NCI-H1930 (cell line): ENCODE measurements around the gene SLC25A4.
"Not testable (repeated sequence)": the region's sequence is repeated elsewhere in the genome, so short reads cannot be mapped to it uniquely, and the experiment has no call there.

Source experiments
- DNase-seq, 2 experiments: peaks; one replicate each; lab custom pipeline; 2025; lab: John Stamatoyannopoulos, UW

Gene SLC25A4

DNA sequence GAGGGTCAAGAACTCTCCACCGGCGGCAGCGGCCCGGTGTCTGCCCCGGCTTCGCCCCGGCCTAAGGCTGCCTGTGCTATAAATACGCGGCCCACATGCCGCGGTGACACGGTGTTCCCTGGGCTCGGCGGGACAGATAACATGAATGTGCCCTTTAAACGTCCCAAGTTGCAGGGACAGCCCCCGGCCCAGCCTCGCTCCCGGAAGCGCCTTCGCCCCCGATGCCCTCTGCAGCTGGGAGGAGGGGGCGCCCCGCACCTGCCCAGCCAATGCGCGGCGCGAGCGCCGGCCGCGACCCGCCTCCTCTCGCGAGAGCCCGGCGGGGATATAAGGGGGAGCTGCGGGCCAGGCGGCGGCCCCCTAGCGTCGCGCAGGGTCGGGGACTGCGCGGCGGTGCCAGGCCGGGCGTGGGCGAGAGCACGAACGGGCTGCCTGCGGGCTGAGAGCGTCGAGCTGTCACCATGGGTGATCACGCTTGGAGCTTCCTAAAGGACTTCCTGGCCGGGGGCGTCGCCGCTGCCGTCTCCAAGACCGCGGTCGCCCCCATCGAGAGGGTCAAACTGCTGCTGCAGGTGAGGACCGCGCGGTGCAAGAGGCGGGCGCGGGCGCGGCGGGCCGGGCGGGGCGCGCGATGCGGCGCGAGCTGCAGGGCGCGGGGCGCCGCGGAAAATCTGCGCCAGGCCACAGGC is at the start of gene SLC25A4:
Gene SLC25A4 (plus strand): TSS at position 355 of the 689 bp plus-strand sequence. CDS start 107 bp downstream, at position 462.
- peak; percentile 75 to 89 for DNase-seq

DNA sequence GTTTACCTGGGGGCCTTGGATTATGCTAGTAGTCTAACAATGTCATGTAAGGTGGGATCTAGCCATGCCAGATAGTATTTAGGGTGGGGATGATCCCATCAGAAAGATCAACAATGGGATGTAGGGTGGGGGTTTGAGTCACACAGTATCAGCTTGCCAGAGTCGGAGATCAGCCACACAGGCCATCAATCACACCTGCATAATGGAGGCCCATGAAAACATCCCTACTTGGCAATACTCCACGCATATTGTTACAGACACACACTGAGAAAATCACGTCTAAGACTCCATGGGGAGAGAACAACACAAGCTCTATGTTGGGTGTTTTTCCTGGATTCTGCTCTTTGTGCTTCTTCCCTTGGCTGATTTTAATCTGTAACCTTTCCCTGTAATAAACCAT is 49.5 kb upstream of the SLC25A4 start:
- DNase-seq: no peak

DNA sequence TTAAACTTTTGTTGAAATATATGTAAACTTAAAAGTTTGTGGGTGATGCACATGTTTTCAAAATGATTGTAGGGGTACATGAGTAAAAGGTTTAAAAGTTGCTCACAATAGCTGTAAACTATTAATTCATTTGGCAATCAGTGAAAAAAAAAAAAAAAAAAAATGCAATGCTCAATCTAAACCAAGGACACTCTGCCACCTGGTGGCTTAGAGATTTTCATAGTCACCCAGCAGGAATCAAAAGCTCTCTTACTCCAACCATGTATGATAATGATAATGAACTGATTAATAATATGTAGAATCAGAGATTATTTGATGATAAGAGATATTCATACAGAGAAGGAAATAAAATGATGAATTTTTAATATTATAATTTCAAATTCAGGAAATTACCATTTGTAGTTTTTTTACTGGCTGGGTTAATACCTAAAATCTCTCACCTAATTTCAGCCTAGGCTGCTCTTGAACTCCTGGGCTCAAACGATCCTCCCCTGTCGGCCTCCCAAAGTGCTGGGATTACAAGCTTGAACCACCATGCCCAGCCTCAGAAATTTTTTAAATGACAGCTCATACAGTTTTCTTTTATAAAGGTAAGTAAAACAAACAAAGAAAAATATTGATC is 46.9 kb upstream of the SLC25A4 start:
- peak in 1 of 2 experiments; percentile 2 for DNase-seq

DNA sequence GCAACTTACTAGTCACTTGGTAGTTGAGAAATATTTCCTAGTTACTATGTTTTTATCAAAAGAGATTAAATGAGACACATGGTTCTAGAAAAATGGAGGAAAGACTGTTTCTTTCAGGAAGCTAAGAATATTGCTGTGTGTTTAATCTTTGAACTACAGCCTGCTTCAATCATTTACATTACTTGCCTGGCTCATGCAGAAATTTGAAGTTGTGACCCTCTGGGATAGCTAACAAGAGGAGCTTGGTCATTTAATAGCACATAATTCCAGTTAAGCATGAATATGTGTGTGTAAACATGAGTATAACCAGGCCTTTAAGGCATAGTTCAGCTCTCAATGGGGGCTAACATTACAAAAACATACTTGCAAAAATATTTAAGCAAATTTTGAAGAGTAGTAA is 44.6 kb upstream of the SLC25A4 start:
- DNase-seq: no peak

DNA sequence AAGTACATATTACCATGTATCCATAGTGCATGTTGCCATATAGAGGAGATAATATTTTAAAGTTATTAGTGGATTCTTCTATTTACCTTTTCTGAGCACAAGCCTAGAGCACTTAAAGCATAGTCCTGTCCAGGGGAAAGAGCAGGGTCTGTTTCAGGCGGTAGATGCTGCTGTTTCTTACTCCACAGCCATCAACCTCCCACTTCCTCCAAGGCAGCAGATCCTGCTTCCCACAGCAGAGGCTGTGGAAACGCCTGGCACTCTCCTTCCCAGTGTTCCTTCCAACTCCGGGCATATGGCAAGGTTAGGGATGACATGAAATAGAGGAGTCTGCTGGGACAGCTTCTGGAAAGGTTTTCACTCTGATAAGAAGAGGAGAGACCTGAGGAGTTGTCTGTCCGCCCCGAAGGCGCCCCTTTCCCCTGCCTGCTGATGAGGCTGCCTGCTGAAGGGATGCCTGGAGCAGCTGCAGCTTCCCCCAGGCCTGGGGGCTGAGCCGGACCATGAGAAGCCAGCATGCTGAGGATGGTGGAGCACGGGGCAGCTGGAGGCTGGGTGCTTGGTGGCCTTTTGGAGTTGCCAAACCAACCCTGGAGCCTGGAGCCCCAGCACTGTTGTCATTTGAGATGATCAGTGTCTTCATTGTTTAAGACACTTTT is 43.9 kb upstream of the SLC25A4 start:
- DNase-seq: no peak

DNA sequence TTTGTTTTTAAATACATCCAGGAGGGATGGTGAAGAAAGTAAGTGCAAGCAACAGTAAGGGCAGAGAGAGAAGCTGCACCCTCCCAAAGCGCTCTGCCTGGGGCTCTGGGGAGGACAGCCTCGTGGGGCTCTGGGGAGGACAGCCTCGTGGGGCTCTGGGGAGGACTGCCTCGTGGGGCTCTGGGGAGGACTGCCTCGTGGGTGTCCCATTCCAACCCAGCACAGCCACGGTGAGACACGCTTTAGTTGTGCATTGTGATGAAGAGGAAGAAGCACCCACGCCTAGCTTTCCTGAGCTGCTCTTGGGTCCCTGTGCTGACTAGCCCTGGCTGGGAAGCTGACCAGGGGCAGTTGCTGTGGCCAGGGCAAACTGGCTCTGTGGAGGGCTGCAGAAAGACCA is 43.1 kb upstream of the SLC25A4 start:
- no peak for DNase-seq

DNA sequence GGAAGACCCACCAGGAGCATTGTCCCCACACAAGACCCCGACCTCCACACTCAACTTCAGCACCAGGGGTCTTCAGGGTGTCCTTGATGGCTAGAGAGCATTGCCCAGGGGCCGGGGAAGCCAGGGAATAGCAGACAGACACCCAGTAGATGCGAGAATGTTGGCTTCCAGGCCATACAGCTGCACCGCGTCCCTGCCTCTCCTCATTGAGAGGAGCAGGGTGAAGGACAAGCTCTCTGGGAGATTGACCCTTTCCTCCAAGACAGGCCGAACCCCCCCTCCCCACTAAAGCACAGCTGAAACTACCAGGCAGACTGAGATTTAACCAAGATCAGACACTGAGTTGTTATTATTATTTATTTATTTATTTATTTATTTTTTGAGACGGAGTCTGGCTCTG is 42.6 kb upstream of the SLC25A4 start:
- no peak for DNase-seq

DNA sequence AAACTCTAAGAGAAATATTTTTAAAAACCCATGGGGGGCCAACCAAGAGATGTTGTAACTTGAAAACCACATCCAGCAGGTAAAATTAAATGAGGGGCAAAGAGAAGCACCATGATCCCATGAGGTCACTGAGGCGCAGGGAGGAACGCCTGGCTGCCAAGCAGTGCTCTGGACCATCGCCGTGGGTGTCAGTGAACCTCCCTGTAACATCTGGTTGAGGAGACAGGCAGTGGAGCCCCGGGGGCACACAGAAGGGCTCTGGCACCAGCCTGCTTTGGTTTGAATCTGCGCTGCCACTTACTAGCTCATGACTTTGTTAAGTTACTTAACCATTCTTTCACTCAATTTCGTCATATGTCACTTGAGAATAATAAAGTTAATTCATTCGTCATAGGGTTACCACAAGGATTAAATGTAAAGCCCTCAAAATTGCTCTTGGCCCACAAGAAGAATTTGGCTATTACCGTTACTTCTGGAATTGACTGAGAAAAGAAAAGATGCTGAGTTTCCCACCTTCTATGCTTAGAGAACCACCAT is 41.6 kb upstream of the SLC25A4 start:
- DNase-seq: no peak

DNA sequence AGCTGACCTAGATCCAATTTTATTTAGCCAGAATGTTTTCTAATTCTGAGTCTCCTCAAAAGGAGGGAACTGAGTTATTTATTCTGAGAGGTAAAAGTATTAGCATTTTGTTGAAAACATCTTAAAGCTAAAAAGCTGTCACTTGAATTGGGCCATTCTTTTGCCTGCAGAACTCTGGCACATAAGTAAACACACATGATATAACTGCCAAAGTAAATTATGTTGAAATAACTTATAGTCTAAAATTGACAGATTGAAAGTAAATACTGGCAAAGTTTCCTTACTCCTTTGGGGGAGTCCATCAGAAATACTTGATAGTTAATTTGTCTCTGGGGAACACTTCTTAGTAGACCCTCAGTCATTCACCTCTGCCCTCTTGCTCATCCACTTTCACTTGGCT is 38.3 kb upstream of the SLC25A4 start:
- DNase-seq: no peak

DNA sequence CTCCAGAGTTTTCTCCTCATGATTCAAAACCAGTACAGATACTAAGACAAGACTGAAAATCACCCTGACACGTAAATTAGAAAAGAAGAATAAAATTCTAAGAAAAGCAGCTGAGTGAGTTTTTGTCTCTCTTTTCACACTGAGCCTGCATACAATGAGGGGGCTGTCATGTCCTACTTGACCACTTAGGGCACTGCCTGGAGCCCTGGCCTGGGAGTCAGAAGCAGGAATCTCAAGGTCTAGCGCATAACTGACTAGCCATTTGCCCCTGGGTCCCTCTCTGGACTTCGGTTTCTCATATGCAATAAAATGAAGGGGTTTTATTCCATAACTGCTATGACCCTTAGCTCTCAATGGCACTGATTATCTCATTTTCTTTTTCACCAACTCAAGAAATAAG is 36.7 kb upstream of the SLC25A4 start:
- DNase-seq: no peak

DNA sequence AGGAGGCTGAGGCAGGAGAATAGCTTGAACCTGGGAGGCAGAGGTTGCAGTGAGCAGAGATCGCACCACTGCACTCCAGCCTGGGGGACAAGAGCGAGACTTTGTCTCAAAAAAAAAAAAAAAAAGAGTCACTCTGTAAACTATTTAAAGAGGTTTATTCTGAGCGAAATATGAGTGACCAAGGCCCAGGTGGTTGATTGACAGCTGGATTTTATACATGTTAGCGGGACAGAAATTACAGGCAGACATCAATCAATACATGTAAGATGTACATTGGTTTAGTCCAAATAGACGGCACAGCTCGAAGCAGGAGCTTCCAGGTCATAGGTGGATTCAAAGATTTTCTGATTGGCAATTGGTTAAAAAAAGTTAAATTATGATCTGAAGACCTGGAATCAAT is 35.5 kb upstream of the SLC25A4 start:
- not testable (repeated sequence) for DNase-seq

DNA sequence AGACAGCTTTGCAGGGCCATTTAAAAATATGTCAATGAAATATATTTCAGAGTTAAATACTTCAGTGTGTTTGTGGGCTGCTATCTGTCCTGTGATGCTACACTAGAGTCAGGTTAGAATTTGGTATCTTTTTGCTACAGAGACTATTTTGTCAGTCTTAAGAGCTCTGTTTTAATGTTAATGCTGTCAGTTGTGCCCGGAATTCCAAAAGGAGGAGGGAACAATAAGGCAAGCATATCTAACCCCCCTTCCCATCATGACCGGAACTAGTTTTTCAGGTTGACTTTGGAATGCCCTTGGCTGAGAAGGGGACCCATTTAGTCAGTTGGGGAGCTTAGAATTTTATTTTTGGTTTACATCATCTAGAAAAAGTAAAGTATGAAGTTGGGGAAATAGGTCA is 34.9 kb upstream of the SLC25A4 start:
- DNase-seq: no peak

DNA sequence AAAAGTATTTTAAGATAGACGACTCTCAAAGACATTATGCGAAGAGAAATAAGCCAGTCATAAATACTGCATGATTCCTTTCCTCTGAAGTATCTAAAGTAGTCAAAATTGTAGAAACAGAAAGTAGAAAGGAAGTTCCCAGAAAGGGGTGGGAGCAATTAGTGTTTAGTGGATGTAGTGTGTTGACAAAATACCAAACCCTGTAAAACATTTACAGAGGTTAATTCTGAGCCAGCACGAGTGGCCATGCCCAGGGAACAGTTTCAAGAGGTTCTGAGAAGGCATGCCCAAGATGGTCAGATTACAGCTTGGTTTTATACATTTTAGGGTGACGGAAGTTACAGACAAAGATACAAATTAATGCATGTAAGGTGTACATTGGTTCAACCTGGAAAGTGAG is 34.4 kb upstream of the SLC25A4 start:
- no peak for DNase-seq

DNA sequence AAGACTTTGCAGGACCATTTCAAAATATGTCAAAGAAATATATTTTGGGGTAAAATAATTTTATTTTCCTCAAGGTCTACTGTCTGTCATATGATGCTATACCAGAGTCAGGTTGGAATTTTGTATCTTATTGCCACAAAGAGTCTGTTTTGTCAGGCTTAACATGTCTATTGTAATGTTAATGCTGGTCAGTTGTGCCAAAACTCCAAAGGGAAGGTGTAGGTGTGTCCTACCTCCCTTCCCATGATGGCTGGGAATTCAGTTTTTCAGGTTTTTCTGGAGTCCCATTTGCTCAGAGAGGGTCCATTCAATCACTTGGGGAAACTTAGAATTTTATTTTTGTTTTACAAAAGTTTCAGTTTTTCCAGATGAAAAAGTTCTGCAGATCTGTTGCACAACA is 33.3 kb upstream of the SLC25A4 start:
- DNase-seq: no peak

DNA sequence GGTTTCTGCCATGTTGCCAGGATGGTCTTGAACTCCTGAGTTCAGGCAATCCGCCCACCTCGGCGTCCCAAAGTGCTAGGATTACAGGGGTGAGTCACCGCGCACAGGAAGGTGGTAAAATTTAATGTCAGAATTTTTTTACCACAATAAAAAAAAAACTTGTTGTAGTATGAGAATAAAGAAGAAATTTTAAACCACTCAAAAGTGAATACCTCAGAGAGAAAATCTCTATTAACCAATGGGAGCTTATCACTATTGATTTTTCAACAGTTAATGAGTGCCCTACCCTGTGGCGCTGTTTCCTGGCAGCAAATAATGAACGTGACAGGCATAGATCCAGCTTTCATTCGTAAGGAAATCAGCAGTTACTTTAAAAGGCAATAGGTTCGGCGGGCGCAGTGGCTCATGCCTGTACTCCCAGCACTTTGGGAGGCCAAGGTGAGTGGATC is 32.7 kb upstream of the SLC25A4 start:
- DNase-seq: no peak

DNA sequence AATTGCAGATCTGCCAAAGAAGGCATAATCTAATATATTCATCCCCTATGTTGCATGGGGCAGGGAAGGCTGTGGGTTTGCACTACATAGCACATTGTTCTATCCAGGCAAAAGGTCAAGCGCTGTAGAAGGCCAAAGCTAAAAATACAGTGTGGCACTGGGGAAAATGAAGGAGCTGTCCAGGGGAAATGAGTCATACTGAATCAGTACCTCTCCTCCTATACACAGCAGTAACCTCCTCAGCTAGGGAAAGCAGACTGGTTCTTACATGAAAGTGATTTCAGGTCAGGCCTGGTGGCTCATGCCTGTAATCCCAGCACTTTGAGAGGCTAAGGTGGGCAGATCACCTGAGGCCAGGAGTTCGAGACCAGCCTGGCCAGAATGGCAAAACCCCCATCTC is 31.0 kb upstream of the SLC25A4 start:
- no peak for DNase-seq

DNA sequence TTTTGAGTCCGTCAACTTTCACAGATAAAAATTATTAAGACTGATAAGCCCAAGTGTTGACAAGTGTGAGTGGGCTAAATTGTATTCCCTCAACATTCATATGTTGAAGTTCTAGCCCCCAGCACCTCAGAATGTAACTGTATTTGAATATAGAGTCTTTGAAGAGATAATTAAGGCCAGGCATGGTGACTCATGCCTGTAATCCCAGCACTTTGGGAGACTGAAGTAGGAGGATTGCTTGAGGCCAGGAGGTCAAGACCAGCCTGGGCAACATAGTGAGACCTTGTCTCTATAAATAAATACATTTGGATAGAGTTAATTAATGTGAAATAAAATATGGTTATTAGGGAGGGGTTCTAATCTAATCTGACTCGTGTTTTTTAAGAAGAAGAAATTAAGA is 29.7 kb upstream of the SLC25A4 start:
- DNase-seq: no peak

DNA sequence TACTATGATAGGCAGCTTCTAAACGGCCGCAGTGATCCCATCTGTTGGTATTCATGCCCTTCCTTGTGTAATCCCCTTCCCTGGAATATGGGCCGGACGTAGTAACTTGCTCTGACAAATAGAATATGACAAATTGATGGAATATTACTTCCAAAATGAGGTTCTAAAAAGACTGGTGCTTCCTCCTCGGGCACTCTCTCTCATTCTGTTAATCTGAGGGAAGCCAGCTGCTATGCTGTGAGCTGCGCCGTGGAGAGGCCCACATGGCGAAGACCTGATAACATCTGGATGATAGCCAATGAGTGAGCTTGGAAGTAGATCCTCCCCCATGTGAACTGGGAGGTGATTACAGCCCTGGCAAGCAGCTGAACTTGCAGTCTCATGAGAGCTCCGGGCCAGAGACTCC is 27.2 kb upstream of the SLC25A4 start:
- DNase-seq: no peak

DNA sequence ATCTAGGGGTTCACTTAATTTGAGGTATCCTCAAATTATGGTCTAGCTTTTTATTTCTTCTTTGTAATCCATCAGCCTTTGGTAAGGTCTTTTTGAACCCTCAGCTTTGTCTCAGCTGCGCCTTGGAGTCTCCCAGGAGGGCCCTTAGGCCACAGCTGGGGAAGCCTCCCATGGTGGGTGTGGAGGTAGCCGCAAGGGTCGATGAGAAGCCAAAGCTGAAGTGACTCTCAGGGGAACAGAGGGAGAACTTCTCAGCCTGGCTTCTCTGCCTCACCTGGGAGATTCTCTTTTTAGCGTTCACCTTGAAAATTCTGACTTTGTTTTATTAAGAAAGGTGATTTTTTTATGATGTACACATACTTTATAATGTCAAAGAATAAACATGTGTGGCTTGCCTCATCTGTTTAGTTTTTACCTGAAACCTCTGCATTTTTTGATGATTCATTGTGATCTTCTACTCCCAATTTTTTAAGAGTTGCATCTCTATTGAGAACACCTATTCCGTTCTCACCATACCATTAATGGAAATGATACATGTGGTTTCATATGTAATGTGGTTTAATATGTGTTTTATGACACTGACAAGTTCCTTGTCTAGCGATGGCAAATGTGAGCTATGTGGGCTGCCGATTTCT is 25.6 kb upstream of the SLC25A4 start:
- no peak for DNase-seq

DNA sequence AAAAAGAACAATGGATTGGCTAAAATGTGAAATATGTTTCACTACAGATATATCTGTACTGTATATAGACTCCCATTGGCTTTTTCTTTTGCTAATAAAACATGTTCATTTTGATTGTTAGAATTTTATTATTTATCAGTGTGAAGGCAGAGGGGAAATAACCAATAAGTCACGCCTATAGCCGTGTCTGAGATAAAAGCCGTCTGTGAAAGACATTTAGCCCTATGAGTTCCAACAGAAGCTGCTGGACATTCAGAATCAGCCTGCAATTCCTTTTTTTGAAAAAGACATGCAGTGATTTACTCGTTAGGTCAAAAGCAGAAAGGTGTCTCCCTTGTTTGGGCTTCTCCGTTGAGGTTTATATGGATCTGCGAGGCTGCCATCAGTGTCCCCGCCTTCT is 24.2 kb upstream of the SLC25A4 start:
- no peak for DNase-seq

DNA sequence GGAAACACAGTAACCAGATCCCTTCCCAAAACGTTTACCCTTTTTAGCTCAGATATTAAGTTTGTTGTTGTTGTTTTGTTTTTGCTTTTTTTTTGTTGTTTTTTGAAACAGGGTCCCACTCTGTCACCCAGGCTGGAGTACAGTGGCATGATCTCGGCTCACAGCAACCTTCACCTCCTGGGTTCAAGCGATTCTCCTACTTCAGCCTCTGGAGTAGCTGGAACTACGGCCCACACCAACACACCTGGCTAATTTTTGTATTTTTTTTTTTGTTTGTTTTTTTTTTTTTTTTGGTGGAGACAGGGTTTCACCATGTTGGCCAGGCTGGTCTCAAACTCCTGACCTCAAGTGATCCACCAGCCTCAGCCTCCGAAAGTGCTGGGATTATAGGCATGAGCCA is 23.6 kb upstream of the SLC25A4 start:
- not testable (repeated sequence) for DNase-seq

DNA sequence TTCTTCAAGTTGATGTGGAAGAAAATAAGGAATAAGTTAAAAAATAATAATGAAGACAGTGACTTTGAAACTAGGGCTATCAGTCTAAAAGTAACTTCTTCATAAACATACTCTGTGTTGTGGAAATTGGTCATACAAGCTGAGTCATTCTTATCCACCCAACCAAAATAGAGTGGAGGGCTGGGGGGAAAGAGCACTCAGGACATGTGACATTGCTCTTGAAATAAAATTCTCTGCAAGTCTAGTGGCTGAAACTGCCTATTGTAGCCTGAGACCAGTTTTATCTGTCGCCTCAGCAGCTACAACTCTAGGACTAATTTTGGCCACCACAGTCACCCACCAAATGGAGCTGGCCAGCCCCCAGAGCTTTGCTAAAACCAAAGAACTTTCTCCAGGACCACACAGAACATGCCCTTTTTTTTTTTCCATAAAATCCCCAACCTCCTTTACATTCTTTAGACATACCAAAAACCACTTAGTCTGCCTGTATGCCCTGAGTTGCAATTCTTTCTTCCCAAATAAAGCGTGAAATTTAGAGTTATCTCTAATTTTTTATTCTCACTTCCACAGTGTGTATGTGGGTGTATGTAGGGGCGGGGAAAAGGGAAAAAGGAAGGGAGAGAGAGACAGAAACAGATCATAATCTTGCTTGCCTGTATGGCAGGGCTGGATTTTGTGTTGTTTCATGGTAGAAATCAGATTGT is 23.0 kb upstream of the SLC25A4 start:
- no peak for DNase-seq
